ENCODE data around the gene HOXA9. TPM values are rescaled to one million over a fixed set of nuclear protein-coding genes. Genes with fewer than 3 reads are reported as not detected.

HOXA9 gene
- total and polyA plus RNA-seq, 9 donors: 0.12 to 2.5 (median 0.57) TPM; not detected in 1

DNA sequence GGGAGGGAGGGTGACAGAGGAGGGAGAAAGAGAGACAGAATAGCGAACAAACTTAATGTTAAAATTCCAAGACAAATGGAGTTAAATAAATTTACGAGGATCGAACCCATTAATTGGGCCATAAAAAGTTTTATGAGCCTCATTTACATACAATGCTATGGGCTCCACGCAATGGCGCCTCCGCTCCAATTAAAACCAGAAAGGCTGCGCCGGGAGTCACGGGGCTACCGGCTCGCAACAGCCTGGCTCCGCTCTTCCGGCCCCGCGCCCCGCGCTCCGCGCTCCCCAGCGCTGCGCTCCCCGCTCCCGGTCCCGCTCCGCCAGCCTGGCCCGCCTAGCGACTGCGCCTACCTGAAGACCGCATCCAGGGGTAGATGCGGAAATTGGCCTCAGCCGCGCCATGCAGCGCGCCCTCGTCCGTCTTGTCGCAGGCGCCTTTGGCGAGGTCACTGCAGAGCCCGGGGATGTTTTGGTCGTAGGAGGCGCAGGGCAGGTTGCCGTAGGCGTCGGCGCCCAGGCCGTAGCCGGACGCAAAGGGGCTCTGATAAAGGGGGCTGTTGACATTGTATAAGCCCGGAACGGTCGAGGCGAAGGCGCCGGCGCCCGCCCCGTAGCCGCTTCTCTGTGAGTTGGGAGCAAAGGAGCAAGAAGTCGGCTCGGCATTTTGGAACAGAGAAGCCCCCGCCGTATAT, 9.4 kb downstream of the HOXA9 start:
- intact Hi-C loops (cut with DNase I): loop anchor here in 2 of 4 donors (5.0 to 10.0 kb wide), 3 partner anchors 789 to 1261 kb away; partner anchors contain the start of genes CBX3 (in 1 of the 2) and HNRNPA2B1 (in 1 of the 2)
- peak in 3 of 5 donors; percentile 8 to 43 (median 42) for DNase-seq
- peaks cover 8% of the 10 kb centered on the region for H3K4me1 ChIP-seq (ENCODE audit: insufficient read depth)
- H3K27ac ChIP-seq: no peak overlapping the region
- H3K9me3 ChIP-seq: peaks cover 0 to 3% of the 10 kb centered on the region in 2 donors
- H3K36me3 ChIP-seq: no peaks in the 10 kb centered on the region
- WGBS, 3 donors: 1 to 2% (median 2%) methylated on average over 63 of the region's 63 CpGs
- TF ChIP-seq POLR2A (IDR thresholded peaks at IDR 0.05) (no peak), EP300 (IDR thresholded peaks at IDR 0.05) (no peak)
- TF ChIP-seq, protein P1, sequence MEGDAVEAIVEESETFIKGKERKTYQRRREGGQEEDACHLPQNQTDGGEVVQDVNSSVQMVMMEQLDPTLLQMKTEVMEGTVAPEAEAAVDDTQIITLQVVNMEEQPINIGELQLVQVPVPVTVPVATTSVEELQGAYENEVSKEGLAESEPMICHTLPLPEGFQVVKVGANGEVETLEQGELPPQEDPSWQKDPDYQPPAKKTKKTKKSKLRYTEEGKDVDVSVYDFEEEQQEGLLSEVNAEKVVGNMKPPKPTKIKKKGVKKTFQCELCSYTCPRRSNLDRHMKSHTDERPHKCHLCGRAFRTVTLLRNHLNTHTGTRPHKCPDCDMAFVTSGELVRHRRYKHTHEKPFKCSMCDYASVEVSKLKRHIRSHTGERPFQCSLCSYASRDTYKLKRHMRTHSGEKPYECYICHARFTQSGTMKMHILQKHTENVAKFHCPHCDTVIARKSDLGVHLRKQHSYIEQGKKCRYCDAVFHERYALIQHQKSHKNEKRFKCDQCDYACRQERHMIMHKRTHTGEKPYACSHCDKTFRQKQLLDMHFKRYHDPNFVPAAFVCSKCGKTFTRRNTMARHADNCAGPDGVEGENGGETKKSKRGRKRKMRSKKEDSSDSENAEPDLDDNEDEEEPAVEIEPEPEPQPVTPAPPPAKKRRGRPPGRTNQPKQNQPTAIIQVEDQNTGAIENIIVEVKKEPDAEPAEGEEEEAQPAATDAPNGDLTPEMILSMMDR (IDR thresholded peaks at IDR 0.05): no peak
- peak overlapping the region; percentile 61 for H3K4me3 ChIP-seq
- peaks cover 3% of the 10 kb centered on the region for H3K27me3 ChIP-seq

DNA sequence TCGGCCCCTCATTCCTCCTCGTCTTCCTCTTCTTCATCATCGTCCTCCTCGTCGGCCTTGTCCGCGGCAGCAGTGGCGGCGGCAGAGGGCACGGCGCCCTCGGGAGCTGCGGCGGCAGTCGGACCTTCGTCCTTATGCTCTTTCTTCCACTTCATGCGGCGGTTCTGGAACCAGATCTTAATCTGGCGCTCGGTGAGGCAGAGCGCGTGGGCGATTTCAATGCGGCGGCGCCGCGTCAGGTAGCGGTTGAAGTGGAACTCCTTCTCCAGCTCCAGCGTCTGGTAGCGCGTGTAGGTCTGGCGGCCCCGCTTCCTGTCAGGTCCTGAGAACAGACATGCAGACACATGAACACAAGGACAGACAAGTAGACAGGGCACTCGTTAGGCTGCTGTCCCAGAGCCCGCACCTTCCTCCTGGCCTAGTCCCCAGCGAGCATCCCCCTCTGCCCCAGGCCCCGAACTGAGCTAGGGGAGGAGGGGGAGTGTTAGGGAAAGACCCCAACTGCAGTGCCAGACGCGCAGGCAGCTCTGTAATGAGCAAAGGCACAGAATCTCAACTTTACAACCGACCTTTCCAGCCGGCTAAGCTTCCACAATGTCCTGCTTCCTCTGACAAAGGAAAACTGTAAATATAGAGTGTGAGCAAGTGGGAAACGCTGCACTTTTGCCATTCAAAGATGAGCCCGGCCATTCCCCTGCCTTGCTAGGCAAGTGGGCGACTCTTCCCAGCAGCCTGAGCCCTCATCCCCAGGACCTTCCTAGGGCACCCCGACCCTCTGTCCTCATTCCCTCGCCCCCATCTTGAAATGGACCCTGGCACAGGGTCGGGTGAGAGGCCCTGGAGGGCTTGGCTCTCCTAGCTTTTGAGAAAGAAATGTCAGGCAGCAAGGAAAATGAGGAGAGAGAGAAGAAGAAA, 10.2 kb downstream of the HOXA9 start:
- peaks cover 6% of the 10 kb centered on the region for H3K4me1 ChIP-seq (ENCODE audit: insufficient read depth)
- H3K9me3 ChIP-seq: peaks cover 0 to 3% of the 10 kb centered on the region in 2 donors
- TF ChIP-seq POLR2A (IDR thresholded peaks at IDR 0.05) (no peak), EP300 (IDR thresholded peaks at IDR 0.05) (no peak)
- TF ChIP-seq, protein P1 (IDR thresholded peaks at IDR 0.05): no peak
- H3K4me3 ChIP-seq: peak overlapping the region; percentile 61
- peaks cover 3% of the 10 kb centered on the region for H3K27me3 ChIP-seq
- intact Hi-C loops (cut with DNase I): loop anchor here in 2 of 4 donors (5.0 to 10.0 kb wide), 3 partner anchors 788 to 1260 kb away; partner anchors contain the start of genes CBX3 (in 1 of the 2) and HNRNPA2B1 (in 1 of the 2)
- peak in 3 of 5 donors; percentile 3 to 30 (median 26) for DNase-seq
- 18 to 38% (median 21%) methylated on average over 48 of the region's 48 CpGs for WGBS, 3 donors
- H3K27ac ChIP-seq: no peak overlapping the region
- no peaks in the 10 kb centered on the region for H3K36me3 ChIP-seq

DNA sequence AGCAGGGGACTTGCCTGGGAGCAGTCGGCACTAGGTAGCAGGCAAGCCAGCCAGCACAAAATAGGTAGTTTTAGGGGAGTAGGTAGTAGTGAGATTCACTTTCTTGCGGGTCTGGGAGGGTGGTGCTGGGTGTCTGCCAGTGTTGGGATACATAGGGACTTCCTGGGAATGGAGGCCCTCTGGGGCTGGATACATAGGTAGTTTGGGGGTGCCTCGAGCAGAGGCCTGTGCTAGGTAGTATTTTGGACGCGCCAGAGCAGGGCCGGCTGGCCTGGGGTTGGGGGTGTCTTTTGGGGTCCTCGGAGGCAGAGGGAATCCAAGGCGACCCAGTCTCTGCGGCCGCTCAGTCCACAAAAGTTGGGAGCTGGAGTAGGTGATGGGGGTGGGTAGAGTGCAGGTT, 11.0 kb downstream of the HOXA9 start:
- peaks cover 0 to 3% of the 10 kb centered on the region in 2 donors for H3K9me3 ChIP-seq
- WGBS, 3 donors: 72 to 81% (median 73%) methylated on average over 10 of the region's 10 CpGs
- TF ChIP-seq, protein P1 (IDR thresholded peaks at IDR 0.05): no peak
- TF ChIP-seq EP300 (IDR thresholded peaks at IDR 0.05): no peak
- no peak for TF ChIP-seq POLR2A (IDR thresholded peaks at IDR 0.05)
- peaks cover 3% of the 10 kb centered on the region for H3K27me3 ChIP-seq
- no peaks in the 10 kb centered on the region for H3K36me3 ChIP-seq
- peak in 3 of 5 donors; percentile 6 to 22 (median 15) for DNase-seq
- peak overlapping the region; percentile 61 for H3K4me3 ChIP-seq
- H3K27ac ChIP-seq: no peak overlapping the region
- peaks cover 6% of the 10 kb centered on the region for H3K4me1 ChIP-seq (ENCODE audit: insufficient read depth)
- intact Hi-C loops (cut with DNase I): loop anchor here in 1 of 4 donors (10.0 kb wide), 2 partner anchors 950 to 1260 kb away; partner anchors contain the start of genes CBX3 and HNRNPA2B1

DNA sequence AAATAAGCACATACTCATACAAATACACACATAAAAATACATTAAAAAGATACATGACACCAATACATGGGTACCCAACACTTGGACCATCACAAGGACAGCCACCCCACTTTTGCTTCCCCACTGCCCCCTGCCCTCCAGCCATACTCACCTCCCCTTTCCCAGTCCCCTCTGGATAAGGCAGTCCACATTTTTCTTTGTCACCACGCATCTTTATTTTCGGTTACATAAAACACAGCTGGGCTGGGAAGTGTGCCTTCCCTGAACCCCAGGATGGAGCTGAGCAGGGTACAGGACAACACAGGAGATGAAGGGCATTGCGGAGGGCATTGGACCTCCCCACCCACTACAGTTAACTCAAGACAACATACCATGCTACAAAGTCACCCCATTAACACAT, 11.8 kb downstream of the HOXA9 start:
- Histone ChIP-seq H3K4me1 (ENCODE audit: insufficient read depth) (peaks cover 6% of the 10 kb centered on the region), H3K9me3 (peaks cover 0 to 3% of the 10 kb centered on the region in 2 donors), H3K36me3 (no peaks in the 10 kb centered on the region), H3K27ac (no peak overlapping the region), H3K27me3 (peaks cover 3% of the 10 kb centered on the region), H3K4me3 (no peak overlapping the region)
- DNase-seq: no peak
- intact Hi-C loops (cut with DNase I): loop anchor here in 1 of 4 donors (10.0 kb wide), 2 partner anchors 949 to 1259 kb away; partner anchors contain the start of genes CBX3 and HNRNPA2B1
- TF ChIP-seq POLR2A (IDR thresholded peaks at IDR 0.05) (no peak), EP300 (IDR thresholded peaks at IDR 0.05) (no peak)
- TF ChIP-seq, protein P1 (IDR thresholded peaks at IDR 0.05): no peak
- 91 to 97% (median 94%) methylated on average over 3 of the region's 3 CpGs for WGBS, 3 donors

Data from ovary (tissue), 9 donors.